ENCODE results near the gene KCTD17.

KCTD17 gene, protein sequence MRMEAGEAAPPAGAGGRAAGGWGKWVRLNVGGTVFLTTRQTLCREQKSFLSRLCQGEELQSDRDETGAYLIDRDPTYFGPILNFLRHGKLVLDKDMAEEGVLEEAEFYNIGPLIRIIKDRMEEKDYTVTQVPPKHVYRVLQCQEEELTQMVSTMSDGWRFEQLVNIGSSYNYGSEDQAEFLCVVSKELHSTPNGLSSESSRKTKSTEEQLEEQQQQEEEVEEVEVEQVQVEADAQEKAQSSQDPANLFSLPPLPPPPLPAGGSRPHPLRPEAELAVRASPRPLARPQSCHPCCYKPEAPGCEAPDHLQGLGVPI

DNA sequence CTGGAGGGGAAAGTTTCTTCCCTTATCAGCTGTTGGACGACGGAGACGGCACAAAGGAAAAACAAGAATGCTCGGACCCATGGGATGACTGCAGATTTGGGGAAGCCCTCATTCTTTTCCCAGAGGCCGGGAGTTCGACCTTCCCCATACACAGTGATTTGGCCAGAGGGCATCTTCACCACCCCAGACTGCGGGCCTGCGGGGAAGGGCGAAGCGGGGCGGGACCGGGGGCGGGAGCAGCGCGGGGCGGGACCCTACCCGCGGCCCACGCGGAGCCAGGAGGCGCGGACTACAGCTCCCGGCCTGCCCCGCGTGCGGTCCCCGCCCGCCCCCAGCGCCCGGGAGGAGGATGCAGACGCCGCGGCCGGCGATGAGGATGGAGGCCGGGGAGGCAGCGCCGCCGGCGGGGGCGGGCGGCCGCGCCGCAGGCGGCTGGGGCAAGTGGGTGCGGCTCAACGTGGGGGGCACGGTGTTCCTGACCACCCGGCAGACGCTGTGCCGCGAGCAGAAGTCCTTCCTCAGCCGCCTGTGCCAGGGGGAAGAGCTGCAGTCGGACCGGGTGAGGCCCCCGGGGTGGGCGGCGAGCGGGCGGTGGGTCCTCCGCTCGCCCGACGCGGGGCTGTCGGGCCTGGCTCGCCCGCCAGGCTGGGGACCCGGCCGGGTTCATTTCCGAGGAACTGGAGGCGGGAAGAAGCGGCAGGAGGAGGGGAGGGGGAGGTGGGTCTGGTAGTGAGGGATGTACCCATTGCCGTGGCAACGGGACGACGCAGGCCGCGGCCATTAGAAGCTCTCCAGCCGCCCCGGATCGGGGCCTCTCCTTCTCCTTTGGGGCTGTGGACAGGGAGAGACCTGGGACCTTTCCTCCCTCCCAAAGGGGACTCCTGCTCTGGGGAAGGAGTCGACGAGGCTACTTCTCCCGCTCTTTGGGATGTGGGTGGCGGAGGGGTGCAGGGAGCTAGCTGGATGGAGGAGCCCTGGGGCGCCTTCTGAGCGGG lies at the start of gene KCTD17:
Gene KCTD17, plus strand, starts transcription at position 352 of the 995 bp plus-strand sequence. Its CDS starts 19 bp downstream, at position 371.
- FAIRE-seq, result no peak

DNA sequence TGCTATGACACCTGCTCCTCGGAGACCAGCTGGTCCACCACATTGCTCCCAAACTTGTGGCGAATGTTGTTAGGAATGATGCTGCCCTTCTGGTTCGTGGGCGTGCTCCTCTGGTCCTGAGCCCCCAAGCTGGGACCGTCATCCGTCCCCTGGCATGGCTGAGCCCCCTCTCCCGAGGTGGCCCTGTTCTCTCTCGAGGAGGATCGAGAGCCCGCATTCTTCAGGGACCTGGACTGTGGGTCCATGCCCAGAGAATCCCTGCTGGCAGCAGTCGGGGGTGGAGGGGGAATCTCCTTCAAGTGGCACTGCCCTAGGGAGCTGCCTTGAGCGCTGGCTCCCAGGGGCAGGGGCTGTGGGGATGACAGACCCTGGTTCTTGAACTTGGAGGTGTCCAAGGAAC lies 49.7 kb upstream of the KCTD17 start:
- FAIRE-seq, result no peak

DNA sequence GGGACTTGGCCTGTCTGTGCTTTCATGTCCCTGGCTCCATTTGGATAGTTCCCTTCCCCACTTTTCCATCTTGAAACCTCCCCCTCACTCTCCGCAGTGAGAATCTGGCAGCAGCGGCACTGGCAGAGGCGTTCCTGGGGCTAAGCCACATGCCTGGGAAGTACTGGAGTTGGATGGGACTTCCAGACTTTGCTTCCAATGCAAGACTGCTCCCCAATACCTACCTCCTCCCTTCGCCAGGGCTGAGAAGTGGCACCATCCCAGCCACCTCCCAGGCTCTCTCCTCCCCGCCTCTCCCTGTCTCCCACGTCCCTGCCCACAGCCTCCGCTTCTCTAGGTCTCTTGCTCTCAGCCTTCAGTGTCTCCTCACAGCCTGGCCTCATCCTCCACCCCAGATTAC lies 48.9 kb upstream of the KCTD17 start:
- FAIRE-seq, result no peak

- FAIRE-seq, result no peak
Measured at GRCh38 chr22:37007651-37008050, 43.9 kb upstream of the KCTD17 start.

DNA sequence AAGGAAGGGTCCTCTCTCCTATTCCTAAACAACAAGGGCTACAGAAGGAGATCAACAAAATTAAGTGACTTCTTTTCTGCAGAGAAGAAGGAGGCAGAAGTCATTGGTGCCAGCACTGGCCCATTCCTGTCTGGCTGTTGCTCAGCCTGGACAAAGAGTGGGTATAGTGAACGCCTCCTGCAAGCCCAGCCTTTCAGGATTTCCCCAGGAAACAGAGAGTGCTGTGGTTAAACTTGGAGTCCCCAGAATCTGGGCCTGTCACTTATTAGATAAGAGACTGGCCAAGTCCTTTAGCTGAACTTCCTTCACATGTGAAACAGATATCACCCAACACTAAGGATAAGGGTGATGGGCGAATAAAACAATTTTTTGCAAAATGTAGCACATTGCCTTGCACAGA lies 43.2 kb upstream of the KCTD17 start:
- no peak for FAIRE-seq

DNA sequence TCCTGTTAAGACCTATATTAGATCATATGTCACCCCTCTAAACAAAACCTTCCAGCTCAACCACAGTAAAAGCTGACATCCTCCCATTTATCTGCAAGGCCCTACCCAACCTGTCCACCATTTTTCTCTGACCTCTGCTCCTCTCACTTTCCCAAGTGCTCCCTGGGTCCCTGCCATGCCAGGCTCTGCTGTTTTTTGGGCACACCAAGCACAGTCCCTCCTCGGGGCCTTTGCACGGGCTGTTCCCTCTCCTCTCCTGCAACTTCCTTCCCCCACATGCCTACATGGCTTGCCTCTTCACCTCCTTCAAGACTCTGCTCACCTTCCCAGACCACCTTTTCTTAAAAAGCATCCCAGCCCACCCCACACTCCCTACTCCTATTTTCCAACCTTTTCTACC lies 42.1 kb upstream of the KCTD17 start:
- FAIRE-seq, result no peak

GRCh38 chr22:37010174-37010573 lies 41.4 kb upstream of the KCTD17 start:
- no peak for FAIRE-seq

DNA sequence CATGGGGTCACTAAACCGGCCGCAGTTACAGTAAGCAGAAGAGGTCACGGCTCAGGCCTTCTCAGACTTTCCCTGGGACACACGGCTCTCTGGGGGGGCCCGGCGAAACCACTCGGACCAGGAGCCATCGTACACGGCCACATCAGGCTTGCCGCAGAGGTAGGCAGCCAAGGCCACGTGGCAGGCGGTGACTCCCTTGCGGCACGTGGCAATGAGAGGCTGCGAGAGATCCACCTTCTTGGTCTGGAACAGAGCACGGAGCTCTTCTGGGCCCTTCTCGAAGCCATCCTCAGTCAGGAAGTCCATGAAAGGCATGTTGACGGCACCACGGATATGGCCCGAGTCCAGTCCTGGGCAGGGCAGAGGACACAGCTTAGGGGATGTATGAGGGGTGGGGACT lies 40.6 kb upstream of the KCTD17 start:
- no peak for FAIRE-seq

GRCh38 chr22:37011472-37011871 lies 40.1 kb upstream of the KCTD17 start:
- no peak for FAIRE-seq

DNA sequence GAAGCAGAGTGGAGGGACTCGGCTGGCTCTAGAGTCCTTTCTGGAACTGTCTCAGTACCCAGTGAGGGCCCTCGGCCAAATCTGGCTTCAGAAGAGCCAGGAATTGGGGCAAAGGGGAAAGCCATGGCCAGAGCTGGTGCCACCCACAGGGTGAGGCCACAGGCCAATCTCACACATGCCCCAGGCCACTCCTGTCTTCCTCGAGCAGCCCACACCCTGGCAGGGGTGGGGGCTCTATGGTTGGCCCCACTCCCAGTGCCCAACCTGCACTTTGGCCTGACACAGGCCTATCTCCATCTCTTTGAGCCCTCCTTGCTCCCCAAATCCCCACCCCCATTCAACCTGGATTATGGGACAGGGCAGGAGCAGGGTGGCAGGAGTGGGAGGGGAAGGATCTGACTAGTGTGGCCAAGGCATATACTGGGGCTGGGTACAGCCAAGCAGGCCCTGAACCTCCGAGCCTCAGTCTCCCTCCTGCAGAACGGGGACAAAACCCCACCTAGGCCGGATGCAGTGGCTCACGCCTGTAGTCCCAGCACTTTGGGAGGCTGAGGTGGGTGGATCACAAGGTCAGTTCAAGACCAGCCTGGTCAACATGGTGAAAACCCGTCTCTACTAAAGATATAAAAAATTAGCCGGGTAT lies 39.2 kb upstream of the KCTD17 start:
- no peak for FAIRE-seq

DNA sequence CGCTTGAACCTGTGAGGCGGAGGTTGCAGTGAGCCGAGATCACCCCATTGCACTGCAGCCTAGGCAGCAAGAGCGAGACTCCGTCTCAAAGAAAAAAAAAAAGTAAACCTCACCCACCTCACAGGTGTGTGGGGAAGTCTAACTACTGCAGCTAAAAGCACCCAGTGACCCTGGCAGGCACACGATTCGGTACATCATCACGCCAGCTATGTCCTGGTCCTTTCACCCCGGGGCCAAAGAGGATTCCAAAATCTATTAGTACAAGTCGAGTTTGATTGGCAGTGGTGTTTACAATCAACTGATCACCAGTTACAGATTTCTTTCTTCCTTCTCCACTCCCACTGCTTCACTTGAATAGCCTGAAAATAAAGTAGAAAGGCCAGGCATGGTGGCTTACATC lies 38.6 kb upstream of the KCTD17 start:
- FAIRE-seq, result no peak

- FAIRE-seq, result no peak
Measured at GRCh38 chr22:37014415-37014806, 37.1 kb upstream of the KCTD17 start.

GRCh38 chr22:37014835-37015586 lies 36.5 kb upstream of the KCTD17 start:
- FAIRE-seq, result no peak

DNA sequence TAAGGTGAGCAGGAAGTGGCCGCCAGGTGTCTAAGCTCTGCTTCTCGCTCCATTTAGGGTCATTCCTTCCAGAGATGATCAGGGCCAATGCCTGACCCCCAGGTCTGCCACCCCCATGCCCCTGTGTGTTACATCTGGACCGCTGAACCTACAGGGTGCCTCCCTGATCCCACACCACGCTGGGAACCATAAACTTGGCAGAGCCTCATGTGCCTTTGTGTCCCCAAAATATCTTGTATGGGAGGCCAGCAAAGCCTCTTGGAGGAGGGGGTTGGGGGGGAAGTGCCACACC lies 36.0 kb upstream of the KCTD17 start:
- FAIRE-seq, result no peak

DNA sequence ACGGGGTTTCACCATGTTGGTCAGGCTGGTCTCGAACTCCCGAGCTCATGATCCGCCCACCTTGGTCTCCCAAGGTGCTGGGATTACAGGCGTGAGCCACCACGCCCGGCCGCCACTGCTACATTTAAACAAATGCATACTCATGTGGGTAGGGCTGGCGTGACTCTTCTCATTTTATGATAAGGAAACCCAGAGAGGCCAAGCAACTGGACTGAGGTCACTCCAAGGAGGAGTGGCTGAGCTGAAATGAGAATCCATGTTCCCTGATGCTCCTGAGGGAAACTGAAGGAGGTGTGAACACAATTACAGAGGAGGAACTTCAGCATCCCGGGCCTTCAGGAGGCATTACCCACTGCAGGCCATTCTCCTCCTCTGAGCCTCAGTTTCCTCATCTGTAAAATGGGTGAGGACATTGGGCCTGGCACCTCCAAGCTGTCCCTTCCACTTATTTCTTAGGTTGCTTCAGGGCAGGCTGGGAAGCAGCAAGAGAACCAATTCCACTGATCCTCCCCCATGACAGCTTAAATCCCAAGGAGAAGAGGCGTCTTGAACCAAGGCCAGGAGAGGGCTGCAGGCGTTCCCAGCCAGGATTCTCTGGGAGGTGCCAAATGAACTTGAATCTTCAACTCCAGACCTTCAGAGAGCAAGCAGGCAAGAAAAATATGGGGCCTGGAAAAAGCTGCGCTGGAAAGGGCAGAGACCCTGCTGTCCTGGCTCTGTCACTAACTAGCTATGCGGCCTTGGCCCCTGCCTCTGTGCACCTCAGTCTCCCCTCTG lies 35.2 kb upstream of the KCTD17 start:
- FAIRE-seq, result no peak

- no peak for FAIRE-seq
Measured at GRCh38 chr22:37017356-37017755, 34.2 kb upstream of the KCTD17 start.

GRCh38 chr22:37018086-37018814 lies 33.3 kb upstream of the KCTD17 start:
- no peak for FAIRE-seq

GRCh38 chr22:37018815-37019308 lies 32.7 kb upstream of the KCTD17 start:
- FAIRE-seq, result no peak

GRCh38 chr22:37019309-37020191 lies 32.0 kb upstream of the KCTD17 start, which contains the start of the genes MPST and TST:
Gene MPST, plus strand, starts transcription at chr22:37019742. Its CDS starts 95 bp downstream, at chr22:37019837.
Gene TST, minus strand, starts transcription at chr22:37019447. Its CDS starts 715 bp downstream, at chr22:37018732.
- FAIRE-seq, result no peak

DNA sequence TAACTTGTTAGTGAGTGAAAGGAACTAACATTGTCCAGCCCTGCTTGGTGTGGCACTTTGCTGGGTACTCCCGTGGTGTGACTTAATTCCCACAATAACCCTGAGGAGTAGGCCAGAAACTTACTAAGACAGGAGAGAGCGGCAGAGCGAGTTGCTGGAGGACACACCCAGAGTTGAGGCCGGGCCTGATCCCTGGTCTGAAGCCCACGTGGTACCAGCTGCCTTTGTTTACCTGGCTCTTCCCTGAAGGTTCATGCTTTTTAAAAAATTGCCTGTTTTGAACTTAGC lies 31.4 kb upstream of the KCTD17 start:
- no peak for FAIRE-seq
